GM18505 (cell line): ENCODE measurements around the gene KIAA2012.
A peak's percentile ranks its signal among the peaks of the same experiment; 100 is the strongest.

Source experiments
- ATAC-seq: cut with Tn5 transposase; IDR thresholded peaks from one replicate; pipeline ENCODE4 v1.9.1; 2021; ENCODE audit not compliant: unreplicated experiment
- POLR2A ChIP-seq: IDR thresholded peaks from 4 replicates; pipeline ENCODE4 v1.6.1; 2011; ENCODE audit warnings: borderline replicate concordance; ENCODE audit not compliant: insufficient read depth, insufficient read length; ENCODE audit errors: extremely low read depth

The KIAA2012 gene

DNA sequence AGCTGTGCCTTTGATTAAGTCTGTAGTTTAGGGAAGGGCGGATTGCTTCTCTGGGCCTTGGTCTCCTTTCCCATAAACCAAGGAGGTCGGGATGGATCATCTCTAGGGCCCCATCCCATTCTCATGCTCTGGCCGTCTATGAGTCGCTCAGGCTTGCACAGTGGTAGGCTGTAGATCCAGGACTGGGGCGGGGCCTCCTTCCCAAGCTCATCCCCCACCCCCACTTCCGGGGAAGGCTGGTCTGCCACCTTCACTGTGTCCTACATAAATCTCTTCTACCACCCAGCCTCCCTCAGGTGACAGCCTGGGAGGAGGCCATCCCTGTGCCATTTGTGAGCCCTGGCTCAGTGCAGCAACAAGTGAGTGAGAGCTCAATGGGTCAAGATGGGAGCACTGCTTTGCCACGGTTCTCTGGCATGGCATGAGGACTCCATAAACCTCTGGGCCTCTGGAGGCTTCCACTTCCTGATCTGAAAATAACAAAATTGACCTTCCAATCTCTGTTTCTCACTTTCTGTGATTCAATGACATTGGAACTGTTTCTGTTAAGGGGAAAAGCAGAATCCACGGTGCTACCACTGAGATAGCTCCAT is 96.9 kb downstream of the KIAA2012 start:
- no peak for TF ChIP-seq POLR2A
- ATAC-seq, result no peak

- no peak for TF ChIP-seq POLR2A
- no peak for ATAC-seq
Measured at GRCh38 chr2:202171241-202171825, 98.3 kb downstream of the KIAA2012 start.

GRCh38 chr2:202172439-202173211 is 99.6 kb downstream of the KIAA2012 start:
- ATAC-seq, result no peak
- no peak for TF ChIP-seq POLR2A

DNA sequence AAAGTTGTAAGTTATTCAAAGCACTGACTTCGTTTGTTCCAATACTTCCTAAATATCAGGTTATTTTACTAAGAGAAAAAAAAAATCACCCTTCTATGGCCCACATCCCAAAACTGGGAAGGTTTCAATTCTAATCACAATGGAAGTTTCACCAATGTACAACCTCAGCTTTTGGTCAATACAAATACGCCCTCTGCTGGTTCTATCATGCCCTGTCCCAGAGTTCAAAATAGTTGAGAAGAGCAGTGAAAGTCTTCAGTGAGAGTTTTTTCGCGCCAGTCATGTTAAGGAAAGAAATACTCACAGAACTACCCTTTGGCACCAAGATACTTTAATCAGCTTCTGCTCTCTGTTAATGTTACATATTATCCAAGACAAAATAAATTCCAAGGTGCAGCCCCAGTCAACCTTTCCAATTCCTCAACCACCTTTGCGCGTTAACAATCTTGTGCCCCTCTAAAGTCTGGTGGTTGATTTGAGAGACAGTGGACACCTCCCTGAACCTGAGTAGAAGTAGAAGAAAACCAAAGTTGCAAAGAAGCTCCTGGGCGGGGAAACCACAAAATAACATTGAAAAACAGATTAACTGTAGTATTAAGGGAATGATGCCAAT is 105.4 kb downstream of the KIAA2012 start:
- ATAC-seq, result peak; percentile 52
- no peak for TF ChIP-seq POLR2A

DNA sequence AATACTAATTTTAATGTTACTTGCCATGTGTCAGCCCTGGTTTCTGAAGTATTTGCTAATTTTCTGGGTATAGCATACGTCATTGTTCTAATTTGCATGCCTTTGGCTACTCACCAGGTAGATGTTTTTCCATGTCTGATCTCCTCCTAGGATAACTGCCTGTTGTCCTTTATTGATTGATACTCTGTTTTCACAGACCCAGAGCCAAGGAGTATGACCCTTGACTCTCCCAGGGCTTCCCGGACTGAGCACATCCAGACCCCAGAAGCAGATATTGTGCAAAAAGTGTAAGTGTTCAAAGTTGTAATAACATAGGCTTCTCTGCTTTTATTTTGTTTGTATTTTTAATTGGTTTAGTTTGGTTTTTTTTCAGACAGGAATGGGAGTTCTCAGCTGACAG is 111.5 kb downstream of the KIAA2012 start:
- no peak for ATAC-seq
- TF ChIP-seq POLR2A, result no peak

DNA sequence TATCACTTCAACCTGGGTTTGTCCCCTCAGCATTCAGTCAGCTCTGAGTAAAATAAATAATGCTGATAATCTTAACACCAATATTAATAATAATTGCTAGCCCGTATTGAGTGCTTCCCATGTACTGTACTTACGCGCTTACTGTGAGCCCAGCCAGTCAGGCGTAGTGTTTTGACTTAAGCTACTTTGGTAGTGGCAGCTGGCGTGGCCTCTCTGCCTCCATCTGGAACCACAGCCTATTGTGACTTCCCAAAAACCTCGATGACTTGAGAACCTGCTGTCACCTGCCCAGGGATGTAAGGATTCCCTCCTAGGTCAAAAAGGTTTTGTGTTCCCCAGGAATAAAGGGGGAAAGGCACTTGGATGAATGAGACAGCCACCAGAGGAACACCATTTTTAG is 112.1 kb downstream of the KIAA2012 start:
- no peak for TF ChIP-seq POLR2A
- ATAC-seq, result no peak

- no peak for ATAC-seq
- no peak for TF ChIP-seq POLR2A
Measured at GRCh38 chr2:202186641-202187202, 113.7 kb downstream of the KIAA2012 start.

GRCh38 chr2:202187570-202187969 is 114.5 kb downstream of the KIAA2012 start:
- no peak for ATAC-seq
- no peak for TF ChIP-seq POLR2A

GRCh38 chr2:202193305-202193704 is 120.2 kb downstream of the KIAA2012 start:
- no peak for TF ChIP-seq POLR2A
- no peak for ATAC-seq

DNA sequence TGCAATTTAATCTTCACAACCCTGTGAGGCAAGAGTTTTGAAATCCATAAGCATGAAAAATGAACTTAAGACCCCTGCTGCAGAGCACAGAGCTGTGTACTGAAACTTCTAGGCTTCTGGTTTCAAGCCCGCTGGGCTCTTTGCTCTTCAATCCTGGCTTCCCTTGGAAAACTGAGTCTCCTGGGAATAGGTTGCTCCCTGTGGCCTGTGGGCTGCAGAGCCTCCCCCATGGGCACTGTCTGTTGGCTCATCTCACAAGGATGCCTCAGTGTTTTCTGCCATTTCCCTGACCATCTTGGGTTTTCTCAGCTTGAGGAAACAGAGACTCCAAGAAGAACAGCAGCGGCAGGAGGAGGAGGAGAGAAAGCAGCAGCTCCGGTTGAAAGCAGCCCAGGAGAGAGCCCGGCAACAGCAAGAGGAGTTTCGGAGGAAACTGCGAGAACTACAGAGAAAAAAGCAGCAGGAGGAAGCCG is 120.9 kb downstream of the KIAA2012 start:
- no peak for TF ChIP-seq POLR2A
- no peak for ATAC-seq

- no peak for TF ChIP-seq POLR2A
- no peak for ATAC-seq
Measured at GRCh38 chr2:202194418-202194817, 121.4 kb downstream of the KIAA2012 start.

- TF ChIP-seq POLR2A, result no peak
- no peak for ATAC-seq
Measured at GRCh38 chr2:202196727-202197126, 123.7 kb downstream of the KIAA2012 start.

DNA sequence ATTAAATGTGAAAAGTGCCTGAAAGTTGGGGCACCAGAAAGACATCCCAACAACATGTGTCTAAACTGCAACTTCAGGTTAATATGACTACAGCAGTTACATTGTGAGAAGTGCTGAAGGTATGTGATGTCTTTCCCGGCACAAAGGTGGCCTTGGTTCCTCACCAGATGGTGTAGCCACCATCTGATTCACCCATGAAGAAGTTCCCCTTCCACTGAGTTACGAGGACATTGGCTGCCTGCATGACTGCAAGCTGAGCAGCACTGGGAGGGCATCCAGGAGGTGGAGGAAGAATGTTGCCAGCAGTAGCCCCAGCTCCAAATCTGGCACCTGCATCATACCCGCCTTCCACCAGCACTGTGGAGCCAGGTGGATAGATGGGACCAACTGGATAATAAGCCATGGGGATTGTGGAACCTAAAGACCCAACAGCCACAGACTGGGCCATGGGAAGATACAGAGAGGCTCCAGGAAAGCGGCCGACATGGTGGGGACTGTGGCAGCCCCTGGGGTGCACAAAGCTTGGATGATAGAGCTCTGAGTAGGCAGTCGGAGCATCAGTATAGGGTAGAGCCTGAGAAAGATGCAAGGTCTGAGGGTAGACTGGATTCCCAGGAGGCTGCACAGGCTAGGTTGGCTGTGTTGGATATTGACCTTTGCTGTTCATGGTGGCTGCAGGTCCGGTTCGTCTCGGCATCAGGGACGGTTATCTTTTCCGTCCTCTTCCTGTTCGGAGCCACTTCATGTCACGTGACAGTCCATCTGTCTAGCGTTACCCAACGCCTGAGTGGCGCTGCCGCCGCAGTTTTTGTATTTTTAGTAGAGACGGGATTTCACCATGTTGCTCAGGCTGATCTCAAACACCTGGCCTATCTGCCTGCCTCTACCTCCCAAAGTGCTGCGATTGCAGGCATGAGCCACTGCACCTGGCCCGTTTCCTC is 128.4 kb downstream of the KIAA2012 start:
- no peak for TF ChIP-seq POLR2A
- ATAC-seq, result no peak

DNA sequence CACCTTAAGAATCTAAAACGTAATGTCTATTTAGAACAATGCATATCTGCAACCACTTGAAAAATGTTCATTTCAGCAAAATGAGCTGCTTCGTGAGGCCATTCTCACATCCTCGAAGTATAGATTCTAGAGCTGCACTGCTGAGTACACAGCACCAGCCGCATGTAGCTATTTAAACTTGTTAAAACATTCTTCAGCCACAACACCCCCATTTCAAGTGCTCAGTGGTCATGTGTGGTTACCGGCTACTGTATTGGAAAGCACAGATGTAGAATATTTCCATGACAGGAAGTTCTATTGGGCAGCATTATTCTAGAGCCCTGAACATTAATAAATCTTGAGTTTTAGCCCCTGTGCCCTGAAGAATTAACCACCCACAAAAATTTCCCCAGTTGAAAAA is 130.3 kb downstream of the KIAA2012 start:
- ATAC-seq, result no peak
- no peak for TF ChIP-seq POLR2A
